Body of pancreas (tissue), 4 donors: ENCODE measurements around the gene DNAJC6.

ENCODE experiments used
- CTCF ChIP-seq, 7 experiments: fragments of 450-650 bp in 4 of 7; fragments of 200-600 bp in 3 of 7; sonication (generic) in 3 of 7; IDR thresholded peaks; one replicate each; pipeline ENCODE4 v1.5.1; 2016 to 2019; ENCODE audit warnings: antibody characterized with exemption in 7 of 7
- POLR2A ChIP-seq, 3 donors: fragments of 450-650 bp; IDR thresholded peaks; one replicate each; pipeline ENCODE4 v1.6.1; 2016; ENCODE audit warnings: antibody characterized with exemption in 3 of 3, mild to moderate bottlenecking in 2 of 3

GRCh38 chr1:65412256-65412983 is 103.1 kb downstream of the DNAJC6 start:
- no peak for TF ChIP-seq CTCF (IDR thresholded peaks at IDR 0.05)
- TF ChIP-seq POLR2A (IDR thresholded peaks at IDR 0.05), result no peak
